OCI-LY3 (cell line): ENCODE data around the gene MMP27.

Experiments
- EZH2phosphoT487 ChIP-seq: fragments of 200-600 bp; shearing (Covaris generic); IDR thresholded peaks from 2 replicates; pipeline ENCODE4 v1.6.1; 2018; ENCODE audit warnings: antibody characterized with exemption, mixed run types, low read depth
- TF ChIP-seq, protein P1 (sequence below): fragments of 200-600, 300-600 bp; sonication (generic); IDR thresholded peaks from 2 replicates; pipeline ENCODE4 v1.5.1; 2014; ENCODE audit warnings: antibody characterized with exemption, low read length, low read depth

DNA sequence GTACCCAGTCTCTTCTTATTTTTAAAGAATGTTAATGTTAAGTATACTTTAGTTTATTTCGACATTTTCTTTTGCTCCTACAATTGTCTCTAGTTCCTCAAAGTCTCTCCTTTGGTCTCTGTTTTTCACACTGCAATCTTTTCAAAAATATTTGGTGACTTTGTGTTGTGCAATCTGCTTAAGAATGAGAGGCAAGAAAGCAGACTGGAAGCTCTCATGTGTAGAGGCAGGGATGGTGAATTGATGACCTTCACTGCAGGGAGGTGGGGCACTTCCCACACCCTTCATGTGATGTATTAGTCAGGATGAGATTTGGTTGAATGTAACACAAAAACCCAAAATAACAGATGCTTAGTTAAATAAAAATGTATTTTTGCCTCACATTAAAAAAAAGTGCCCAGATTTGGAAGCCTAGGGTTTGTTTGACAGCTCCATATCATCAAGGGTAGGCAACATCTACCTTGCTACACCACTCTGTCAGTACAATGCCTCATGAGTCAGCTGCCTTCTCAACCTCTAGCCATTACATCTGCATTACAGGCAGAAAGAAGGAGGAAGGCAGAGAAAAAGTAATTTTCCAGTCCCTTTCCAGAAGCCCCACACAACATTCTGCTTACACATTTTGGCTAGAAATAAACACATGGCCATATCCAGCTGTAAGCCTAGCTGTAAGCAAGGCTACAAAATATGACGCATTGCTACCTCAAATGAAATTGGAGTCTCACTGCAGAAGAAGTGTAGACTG, 3.8 kb upstream of the MMP27 start:
- TF ChIP-seq, protein P1, sequence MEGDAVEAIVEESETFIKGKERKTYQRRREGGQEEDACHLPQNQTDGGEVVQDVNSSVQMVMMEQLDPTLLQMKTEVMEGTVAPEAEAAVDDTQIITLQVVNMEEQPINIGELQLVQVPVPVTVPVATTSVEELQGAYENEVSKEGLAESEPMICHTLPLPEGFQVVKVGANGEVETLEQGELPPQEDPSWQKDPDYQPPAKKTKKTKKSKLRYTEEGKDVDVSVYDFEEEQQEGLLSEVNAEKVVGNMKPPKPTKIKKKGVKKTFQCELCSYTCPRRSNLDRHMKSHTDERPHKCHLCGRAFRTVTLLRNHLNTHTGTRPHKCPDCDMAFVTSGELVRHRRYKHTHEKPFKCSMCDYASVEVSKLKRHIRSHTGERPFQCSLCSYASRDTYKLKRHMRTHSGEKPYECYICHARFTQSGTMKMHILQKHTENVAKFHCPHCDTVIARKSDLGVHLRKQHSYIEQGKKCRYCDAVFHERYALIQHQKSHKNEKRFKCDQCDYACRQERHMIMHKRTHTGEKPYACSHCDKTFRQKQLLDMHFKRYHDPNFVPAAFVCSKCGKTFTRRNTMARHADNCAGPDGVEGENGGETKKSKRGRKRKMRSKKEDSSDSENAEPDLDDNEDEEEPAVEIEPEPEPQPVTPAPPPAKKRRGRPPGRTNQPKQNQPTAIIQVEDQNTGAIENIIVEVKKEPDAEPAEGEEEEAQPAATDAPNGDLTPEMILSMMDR = no peak
- no peak for TF ChIP-seq EZH2phosphoT487
